SJSA1 (cell line): ENCODE results near the gene TERB1. TPM values are rescaled to one million over a fixed set of nuclear protein-coding genes. Genes with fewer than 3 reads are reported as not detected.
A peak's percentile ranks its signal among the peaks of the same experiment; 100 is the strongest.

ENCODE experiments used
- DNase-seq, 2 experiments: peaks; one replicate each; pipeline ENCODE4 v3.0.0-alpha.2; 2015 to 2020; ENCODE audit warnings: low spot score in 2 of 2, low read depth in 1 of 2
- H3K27ac ChIP-seq: fragments of 250-450 bp; sonication (Bioruptor Pico); 2 replicates; pipeline ENCODE4 v1.5.1; 2020; ENCODE audit warnings: mild to moderate bottlenecking, moderate library complexity
- H3K27me3 ChIP-seq: fragments of 250-450 bp; sonication (Bioruptor Pico); replicated peaks from 2 replicates; pipeline ENCODE4 v1.5.1; 2020; ENCODE audit warnings: mild to moderate bottlenecking, moderate library complexity
- H3K36me3 ChIP-seq: fragments of 250-450 bp; sonication (Bioruptor Pico); 2 replicates; pipeline ENCODE4 v1.5.1; 2020; ENCODE audit warnings: mild to moderate bottlenecking
- H3K4me1 ChIP-seq: fragments of 250-450 bp; sonication (Bioruptor Pico); replicated peaks from 2 replicates; pipeline ENCODE4 v1.6.1; 2021; ENCODE audit warnings: mild to moderate bottlenecking
- H3K4me3 ChIP-seq: fragments of 250-450 bp; sonication (Bioruptor Pico); 2 replicates; pipeline ENCODE4 v1.5.1; 2020; ENCODE audit warnings: mild to moderate bottlenecking
- H3K9me3 ChIP-seq: fragments of 250-450 bp; sonication (Bioruptor Pico); replicated peaks from 2 replicates; pipeline ENCODE4 v1.5.1; 2020; ENCODE audit warnings: mild to moderate bottlenecking
- total RNA-seq: library from RNA; depleted of rRNA; stranded (reverse); fragments of >200 nt; shearing (Covaris generic); gene quantifications from 2 replicates; pipeline ENCODE4 v1.2.3, GENCODE V29; 2014; rRNA removed

Gene TERB1
- total RNA-seq, 1 experiment from 2014 or later, result 0.05 TPM

DNA sequence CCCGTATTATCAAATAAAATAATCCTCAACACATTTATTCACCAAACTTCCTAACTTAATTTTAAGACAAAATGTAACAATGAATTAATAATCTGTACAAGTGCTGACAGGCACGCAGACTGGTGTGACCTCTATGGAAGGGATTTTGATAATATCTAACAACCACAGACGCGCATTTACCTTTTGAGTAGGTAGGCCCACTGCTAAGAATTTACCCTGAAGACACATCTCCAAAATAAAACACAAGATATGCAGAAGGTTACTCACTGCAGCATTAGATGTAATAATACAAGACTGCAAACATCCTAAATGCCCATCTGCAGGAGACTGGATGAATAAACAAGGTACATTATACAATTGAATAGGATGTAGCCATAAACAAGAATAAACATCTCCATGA lies 82.1 kb downstream of the TERB1 start:
- Histone ChIP-seq H3K27ac (no peak overlapping the region), H3K4me3 (no peak overlapping the region), H3K36me3 (peaks cover 35% of the 10 kb centered on the region), H3K4me1 (no peaks in the 10 kb centered on the region; the same call in 1 of the 2 replicates), H3K27me3 (no peaks in the 10 kb centered on the region), H3K9me3 (no peaks in the 10 kb centered on the region)
- DNase-seq, result no peak

DNA sequence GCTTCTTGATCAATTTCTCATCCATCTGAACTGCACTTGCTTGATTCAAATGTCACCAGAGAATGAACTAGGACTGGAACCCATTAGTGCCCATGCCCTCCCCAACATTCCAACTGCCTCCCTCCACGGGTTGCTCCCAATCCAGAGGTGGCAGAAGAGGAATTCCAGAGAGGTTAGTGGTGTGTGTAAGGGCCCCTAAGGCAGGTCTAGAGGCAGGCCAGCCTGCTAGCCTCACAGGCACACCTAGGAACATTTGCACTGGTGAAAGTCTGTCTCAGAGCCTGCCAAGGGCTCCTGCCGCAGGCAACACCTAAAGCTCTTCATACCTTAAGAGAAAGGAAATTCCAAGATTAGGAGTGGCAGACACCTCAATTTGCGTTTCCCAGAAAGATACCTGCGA lies 83.6 kb downstream of the TERB1 start:
- Histone ChIP-seq H3K36me3 (peaks cover 20% of the 10 kb centered on the region), H3K9me3 (no peaks in the 10 kb centered on the region), H3K27ac (no peak overlapping the region), H3K27me3 (no peaks in the 10 kb centered on the region), H3K4me1 (no peaks in the 10 kb centered on the region; the same call in 1 of the 2 replicates), H3K4me3 (no peak overlapping the region)
- DNase-seq, result no peak

DNA sequence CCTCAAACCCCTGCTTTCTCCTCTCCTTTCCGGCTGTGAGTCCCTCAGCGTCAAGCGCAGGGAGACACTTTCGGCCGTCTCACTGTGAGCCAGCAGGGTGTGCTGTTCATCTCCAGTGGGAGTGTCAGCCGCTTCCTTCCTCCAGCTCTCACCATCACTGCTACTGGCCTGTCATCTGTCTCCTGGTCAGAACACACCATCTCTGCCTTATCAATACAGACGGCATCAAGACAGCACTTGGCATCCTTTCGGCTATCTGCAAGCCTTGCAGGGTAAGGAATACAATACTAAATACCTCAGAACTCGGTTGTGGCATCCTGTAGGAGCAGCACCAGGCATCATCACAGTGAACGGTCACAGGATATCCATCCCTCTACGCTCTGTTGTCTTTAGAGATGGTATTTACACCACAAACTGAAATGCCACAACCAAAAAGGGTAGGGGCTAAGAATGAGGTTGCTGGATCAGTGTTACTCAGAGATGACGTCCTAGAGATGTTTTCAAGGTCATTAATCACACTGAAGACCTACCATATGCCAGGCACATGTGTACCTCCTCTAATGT lies 84.2 kb downstream of the TERB1 start:
- no peaks in the 10 kb centered on the region for H3K27me3 ChIP-seq
- no peak overlapping the region for H3K27ac ChIP-seq
- DNase-seq, result peak; percentile 30 to 57
- no peak overlapping the region for H3K4me3 ChIP-seq
- H3K36me3 ChIP-seq, result peaks cover 14% of the 10 kb centered on the region
- no peaks in the 10 kb centered on the region for H3K9me3 ChIP-seq
- no peaks in the 10 kb centered on the region; the same call in 1 of the 2 replicates for H3K4me1 ChIP-seq

GRCh38 chr16:66714654-66715307 lies 86.6 kb downstream of the TERB1 start:
- Histone ChIP-seq H3K27ac (no peak overlapping the region), H3K36me3 (peaks cover 5% of the 10 kb centered on the region), H3K9me3 (no peaks in the 10 kb centered on the region), H3K27me3 (no peaks in the 10 kb centered on the region), H3K4me1 (no peaks in the 10 kb centered on the region; the same call in 1 of the 2 replicates), H3K4me3 (no peak overlapping the region)
- no peak for DNase-seq

DNA sequence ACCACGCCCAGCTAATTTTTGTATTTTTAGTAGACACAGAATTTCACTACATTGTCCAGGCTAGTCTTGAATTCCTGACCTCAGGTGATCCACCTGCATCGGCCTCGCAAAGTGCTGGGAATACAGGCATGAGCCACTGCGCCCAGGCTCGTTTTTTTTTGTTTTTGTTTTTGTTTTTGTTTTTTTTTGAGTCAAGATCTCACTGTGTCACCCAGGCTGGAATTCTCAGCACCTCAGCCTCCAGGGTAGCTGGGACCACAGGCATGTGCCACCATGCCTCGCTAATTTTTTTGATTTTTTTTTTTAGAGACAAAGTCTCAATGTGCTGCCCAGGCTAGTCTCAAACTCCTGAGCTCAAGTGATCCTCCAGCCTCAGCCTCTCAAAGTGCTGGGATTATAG lies 87.3 kb downstream of the TERB1 start:
- H3K27me3 ChIP-seq, result no peaks in the 10 kb centered on the region
- H3K9me3 ChIP-seq, result no peaks in the 10 kb centered on the region
- DNase-seq, result no peak

DNA sequence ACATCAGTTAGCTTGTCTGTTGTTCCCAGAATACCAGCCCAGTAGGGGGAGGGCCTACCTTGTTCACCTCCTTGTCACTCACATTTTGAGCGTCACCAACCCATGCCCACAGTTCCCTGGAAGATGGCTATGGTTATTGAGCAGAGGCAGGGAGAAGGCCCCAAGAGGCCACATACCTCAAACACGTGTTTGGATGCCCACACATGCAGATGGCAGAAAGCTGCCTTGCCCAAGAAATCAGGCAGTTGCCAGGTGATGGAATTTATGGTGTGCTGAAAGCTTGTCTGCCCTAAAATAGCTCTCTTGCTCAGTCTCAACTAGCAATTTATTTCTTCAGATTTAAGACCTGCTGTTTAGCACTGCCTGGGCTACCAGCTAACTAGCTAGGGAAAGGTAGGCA lies 88.3 kb downstream of the TERB1 start:
- H3K4me1 ChIP-seq, result no peaks in the 10 kb centered on the region; the same call in 1 of the 2 replicates
- no peaks in the 10 kb centered on the region; the same call in 1 of the 2 replicates for H3K36me3 ChIP-seq
- H3K4me3 ChIP-seq, result no peak overlapping the region
- H3K27ac ChIP-seq, result no peak overlapping the region
- no peaks in the 10 kb centered on the region for H3K27me3 ChIP-seq
- H3K9me3 ChIP-seq, result no peaks in the 10 kb centered on the region
- DNase-seq, result no peak

More for the DNA sequence above, 87.3 kb downstream of the TERB1 start:
- H3K4me1 ChIP-seq, result no peaks in the 10 kb centered on the region; the same call in 1 of the 2 replicates
- H3K27ac ChIP-seq, result no peak overlapping the region
- no peak overlapping the region for H3K4me3 ChIP-seq
- H3K36me3 ChIP-seq, result peaks cover 5% of the 10 kb centered on the region

GRCh38 chr16:66712512-66712911 lies 88.9 kb downstream of the TERB1 start:
- DNase-seq, result no peak
- H3K27ac ChIP-seq, result no peak overlapping the region
- H3K4me3 ChIP-seq, result no peak overlapping the region
- H3K36me3 ChIP-seq, result no peaks in the 10 kb centered on the region; the same call in 1 of the 2 replicates
- no peaks in the 10 kb centered on the region; the same call in 1 of the 2 replicates for H3K4me1 ChIP-seq
- no peaks in the 10 kb centered on the region for H3K27me3 ChIP-seq
- no peaks in the 10 kb centered on the region for H3K9me3 ChIP-seq

GRCh38 chr16:66711581-66711980 lies 89.8 kb downstream of the TERB1 start:
- H3K36me3 ChIP-seq, result no peaks in the 10 kb centered on the region
- no peak overlapping the region for H3K4me3 ChIP-seq
- H3K4me1 ChIP-seq, result peaks cover 4% of the 10 kb centered on the region
- no peaks in the 10 kb centered on the region for H3K9me3 ChIP-seq
- H3K27me3 ChIP-seq, result no peaks in the 10 kb centered on the region
- DNase-seq, result no peak
- H3K27ac ChIP-seq, result no peak overlapping the region

DNA sequence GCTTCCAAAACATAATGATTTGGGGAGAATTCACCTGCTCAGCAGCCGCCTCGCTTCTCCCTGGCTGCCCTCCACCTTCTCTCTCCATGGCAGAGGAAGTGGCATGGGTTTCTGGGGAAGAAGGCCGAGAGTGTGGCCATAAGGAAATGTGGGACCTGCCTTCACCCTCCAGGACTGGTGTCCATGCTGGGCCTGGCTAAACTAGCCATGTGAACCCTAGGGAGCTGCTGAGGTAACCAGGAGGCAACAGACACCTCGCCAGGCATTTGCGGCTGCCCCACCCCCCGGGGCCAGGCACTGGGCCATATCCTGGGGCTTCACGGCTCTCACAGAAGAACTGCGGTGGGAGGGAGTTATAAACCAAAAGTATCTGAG lies 94.9 kb downstream of the TERB1 start:
- Histone ChIP-seq H3K9me3 (no peaks in the 10 kb centered on the region), H3K4me1 (peaks cover 14% of the 10 kb centered on the region), H3K27ac (peak overlapping the region; percentile 38; the same call in 1 of the 2 replicates), H3K36me3 (no peaks in the 10 kb centered on the region), H3K27me3 (no peaks in the 10 kb centered on the region), H3K4me3 (no peak overlapping the region)
- DNase-seq, result no peak

- DNase-seq, result peak; percentile 57 to 65
- H3K4me3 ChIP-seq, result no peak overlapping the region
- H3K36me3 ChIP-seq, result no peaks in the 10 kb centered on the region
- no peaks in the 10 kb centered on the region for H3K27me3 ChIP-seq
- no peaks in the 10 kb centered on the region for H3K9me3 ChIP-seq
- peaks cover 14% of the 10 kb centered on the region for H3K4me1 ChIP-seq
- peak overlapping the region; percentile 38; the same call in 1 of the 2 replicates for H3K27ac ChIP-seq
Measured at GRCh38 chr16:66705790-66706505, 95.4 kb downstream of the TERB1 start.

Other genes starting within 250 kb of the TERB1 start
- gene CKLF, start 249.0 kb downstream of the TERB1 start, total RNA-seq, result 124 and 134 TPM in 2 replicates
- 3.5 and 5.4 TPM in 2 replicates for gene CMTM1, start 235.1 kb downstream of the TERB1 start, total RNA-seq
- 1.6 TPM in 1 of 2 replicates, not detected in the other for gene CMTM2, start 222.1 kb downstream of the TERB1 start, total RNA-seq
- 13.6 and 18.9 TPM in 2 replicates for gene CMTM3, start 196.9 kb downstream of the TERB1 start, total RNA-seq
- gene CMTM4, start 104.8 kb downstream of the TERB1 start, total RNA-seq, result 8.9 and 14.6 TPM in 2 replicates
- gene DYNC1LI2, start 50.0 kb downstream of the TERB1 start, total RNA-seq, result 89.0 and 101 TPM in 2 replicates
- 78.8 and 80.9 TPM in 2 replicates for gene NAE1, start 29.4 kb upstream of the TERB1 start, total RNA-seq
- not detected in 2 replicates for gene CA7, start 42.8 kb upstream of the TERB1 start, total RNA-seq
- gene PDP2, start 78.9 kb upstream of the TERB1 start, total RNA-seq, result 2.3 and 5.0 TPM in 2 replicates
- not detected in 2 replicates for gene CDH16, start 117.3 kb upstream of the TERB1 start, total RNA-seq
- 0.16 and 0.39 TPM in 2 replicates for gene RRAD, start 124.0 kb upstream of the TERB1 start, total RNA-seq
- 93.0 and 149 TPM in 2 replicates for gene CIAO2B, start 132.8 kb upstream of the TERB1 start, total RNA-seq
- 15.6 and 21.9 TPM in 2 replicates for gene CES2, start 133.9 kb upstream of the TERB1 start, total RNA-seq
- not detected in 2 replicates for gene CES3, start 159.7 kb upstream of the TERB1 start, total RNA-seq
- not detected in 2 replicates for gene CES4A, start 187.0 kb upstream of the TERB1 start, total RNA-seq
- 170 and 181 TPM in 2 replicates for gene CBFB, start 227.6 kb upstream of the TERB1 start, total RNA-seq